Fibroblast of lung (primary cell): ENCODE measurements around the gene LCN15. TPM values are rescaled to one million over a fixed set of nuclear protein-coding genes. Genes with fewer than 3 reads are reported as not detected.

Source experiments
- DNase-seq, 2 donors: peaks; one replicate each; pipeline versions ENCODE4 v3.0.0 to v3.0.0-alpha.2; 2010; ENCODE audit warnings: low read depth in 2 of 2
- H2AFZ ChIP-seq: 2 replicates; pipeline ENCODE4 v1.5.1; 2012; ENCODE audit warnings: low read length, control low read depth, inconsistent platforms
- H3K27ac ChIP-seq: 2 replicates; pipeline ENCODE4 v1.5.1; 2011; ENCODE audit warnings: low read length, control low read depth; ENCODE audit not compliant: insufficient read depth
- H3K27me3 ChIP-seq: 2 replicates; pipeline ENCODE4 v1.5.1; 2011; ENCODE audit warnings: mild to moderate bottlenecking, low read length; ENCODE audit not compliant: control insufficient read depth, insufficient read depth
- H3K36me3 ChIP-seq: 2 replicates; pipeline ENCODE4 v1.5.1; 2011; ENCODE audit warnings: low read length; ENCODE audit not compliant: control insufficient read depth, insufficient read depth
- H3K4me1 ChIP-seq: 2 replicates; pipeline ENCODE4 v1.5.1; 2011; ENCODE audit warnings: low read length; ENCODE audit not compliant: control insufficient read depth, insufficient read depth; ENCODE audit errors: extremely low read depth
- H3K4me2 ChIP-seq: 2 replicates; pipeline ENCODE4 v1.5.1; 2011; ENCODE audit warnings: low read length, control low read depth; ENCODE audit not compliant: insufficient read depth; ENCODE audit errors: extremely low read depth
- H3K4me3 ChIP-seq, 4 experiments: fragments of 200-600 bp in 1 of 4; sonication (generic) in 1 of 4; replicated peaks in 1 of 4; 2 replicates each; pipeline ENCODE4 v1.5.1; 2011 to 2016; ENCODE audit warnings: low read length in 4 of 4, low read depth in 3 of 4, mild to moderate bottlenecking in 3 of 4, control low read depth in 2 of 4, inconsistent platforms in 1 of 4, mixed read lengths in 1 of 4; ENCODE audit not compliant: insufficient read depth in 1 of 4; ENCODE audit errors: control extremely low read depth in 1 of 4
- H3K79me2 ChIP-seq: 2 replicates; pipeline ENCODE4 v1.5.1; 2012; ENCODE audit warnings: mild to moderate bottlenecking, low read length, inconsistent platforms; ENCODE audit not compliant: control insufficient read depth, insufficient read depth
- H3K9ac ChIP-seq: 2 replicates; pipeline ENCODE4 v1.5.1; 2011; ENCODE audit warnings: mild to moderate bottlenecking, low read length, control low read depth; ENCODE audit not compliant: insufficient read depth
- H3K9me3 ChIP-seq: 2 replicates; pipeline ENCODE4 v1.5.1; 2012; ENCODE audit warnings: low read depth, low read length; ENCODE audit not compliant: control insufficient read depth, insufficient read depth
- H4K20me1 ChIP-seq: 2 replicates; pipeline ENCODE4 v1.5.1; 2011; ENCODE audit warnings: low read length; ENCODE audit not compliant: control insufficient read depth, insufficient read depth; ENCODE audit errors: extremely low read depth
- CTCF ChIP-seq, 2 donors: IDR thresholded peaks in 1 of 2; conservative IDR thresholded peaks in 1 of 2; 1 replicate in 1 of 2; 2 replicates in 1 of 2; pipeline ENCODE4 v1.5.1; 2011 to 2012; ENCODE audit warnings: low read length in 2 of 2, control low read depth in 1 of 2, inconsistent platforms in 1 of 2, low read depth in 1 of 2, mild to moderate bottlenecking in 1 of 2
- EZH2 ChIP-seq: IDR thresholded peaks from 2 replicates; pipeline ENCODE4 v1.5.1; 2012; ENCODE audit warnings: low read length, control low read depth, mild to moderate bottlenecking; ENCODE audit errors: missing control alignments
- polyA plus RNA-seq, 2 donors: library from polyadenylated mRNA; depleted of rRNA in 1 of 2; stranded (reverse) in 1 of 2; unstranded in 1 of 2; fragments of >200 nt; gene quantifications; 2 replicates each; pipeline ENCODE4 v1.2.1, GENCODE V29; 2011 to 2012; ENCODE audit warnings: missing spikeins in 1 of 2
- total RNA-seq: library from RNA; depleted of rRNA; stranded (reverse); fragments of >200 nt; gene quantifications from 2 replicates; pipeline ENCODE4 v1.2.1, GENCODE V29; 2014

Gene LCN15
- total and polyA plus RNA-seq, 2 donors (not counting 1 experiment from before 2014, with no cell fraction given), result not detected

- DNase-seq, result no peak
- no peak overlapping the region for H3K27ac ChIP-seq
Measured at GRCh38 chr9:136802321-136802720, 38.0 kb upstream of the LCN15 start.

GRCh38 chr9:136799854-136800657, 35.7 kb upstream of the LCN15 start:
- H3K27me3 ChIP-seq, result peaks cover 33% of the 10 kb centered on the region
- peak; percentile 42 to 44 for DNase-seq
- no peaks in the 10 kb centered on the region for H3K36me3 ChIP-seq
- peak overlapping the region in 3 of 4 experiments; percentile 8 to 43 (median 34) for H3K4me3 ChIP-seq
- H3K4me2 ChIP-seq, result peak overlapping the region; percentile 71
- H3K4me1 ChIP-seq, result no peaks in the 10 kb centered on the region
- no peak for TF ChIP-seq EZH2
- no peak for TF ChIP-seq CTCF (conservative IDR thresholded peaks at IDR 0.05 in 1 of 2, IDR thresholded peaks at IDR 0.05 in 1 of 2; ENCODE audit: low read depth in 1 of 2, low read length in 2 of 2)
- H3K9ac ChIP-seq, result no peak overlapping the region
- H2AFZ ChIP-seq, result no peak overlapping the region
- no peaks in the 10 kb centered on the region for H4K20me1 ChIP-seq
- H3K27ac ChIP-seq, result no peak overlapping the region
- no peaks in the 10 kb centered on the region for H3K9me3 ChIP-seq
- H3K79me2 ChIP-seq, result no peaks in the 10 kb centered on the region

More at GRCh38 chr9:136802321-136802720, 38.0 kb upstream of the LCN15 start:
- Histone ChIP-seq H3K4me1 (peaks cover 6% of the 10 kb centered on the region), H3K27me3 (peaks cover 23% of the 10 kb centered on the region), H3K4me2 (no peak overlapping the region), H3K9ac (no peak overlapping the region), H2AFZ (no peak overlapping the region), H4K20me1 (no peaks in the 10 kb centered on the region), H3K9me3 (no peaks in the 10 kb centered on the region), H3K4me3 (no peak overlapping the region), H3K36me3 (peaks cover 2% of the 10 kb centered on the region), H3K79me2 (no peaks in the 10 kb centered on the region)
- TF ChIP-seq CTCF (conservative IDR thresholded peaks at IDR 0.05 in 1 of 2, IDR thresholded peaks at IDR 0.05 in 1 of 2; ENCODE audit: low read depth in 1 of 2, low read length in 2 of 2) (no peak), EZH2 (no peak)

GRCh38 chr9:136799079-136799853, 34.9 kb upstream of the LCN15 start:
- no peak overlapping the region for H3K27ac ChIP-seq
- H3K36me3 ChIP-seq, result no peaks in the 10 kb centered on the region
- no peak overlapping the region for H3K4me3 ChIP-seq
- H3K9ac ChIP-seq, result no peak overlapping the region
- no peaks in the 10 kb centered on the region for H3K4me1 ChIP-seq
- H2AFZ ChIP-seq, result no peak overlapping the region
- no peak overlapping the region for H3K4me2 ChIP-seq
- no peaks in the 10 kb centered on the region for H3K79me2 ChIP-seq
- TF ChIP-seq EZH2 (no peak), CTCF (conservative IDR thresholded peaks at IDR 0.05 in 1 of 2, IDR thresholded peaks at IDR 0.05 in 1 of 2; ENCODE audit: low read depth in 1 of 2, low read length in 2 of 2) (no peak)
- peaks cover 33% of the 10 kb centered on the region for H3K27me3 ChIP-seq
- no peaks in the 10 kb centered on the region for H4K20me1 ChIP-seq
- DNase-seq, result no peak
- H3K9me3 ChIP-seq, result no peaks in the 10 kb centered on the region
